ENCODE data around the gene NBAS. TPM values are rescaled to one million over a fixed set of nuclear protein-coding genes. Genes with fewer than 3 reads are reported as not detected.

NBAS gene
- polyA plus RNA-seq, 2 of the 4 experiments (the other 2 are of a cell fraction): 16.7 to 34.9 TPM

- TF ChIP-seq HDAC2 (IDR thresholded peaks at IDR 0.05) (no peak), ZSCAN20 (CRISPR knock-in tag; IDR thresholded peaks at IDR 0.05) (no peak), ZNF302 (CRISPR knock-in tag; IDR thresholded peaks at IDR 0.05) (no peak), POLR2AphosphoS2 (conservative IDR thresholded peaks at IDR 0.05; ENCODE audit: low read length) (no peak), FOSB (CRISPR knock-in tag; IDR thresholded peaks at IDR 0.05) (no peak), TFCP2L1 (CRISPR knock-in tag; IDR thresholded peaks at IDR 0.05) (no peak), FOSL2 (IDR thresholded peaks at IDR 0.05) (no peak), FOSL2 (CRISPR knock-in tag; IDR thresholded peaks at IDR 0.05) (no peak), EHMT2 (IDR thresholded peaks at IDR 0.05; ENCODE audit: low read depth) (no peak), MAFK (IDR thresholded peaks at IDR 0.05; ENCODE audit: partially characterized antibody) (no peak), ZC3H11A (IDR thresholded peaks at IDR 0.05) (no peak)
- Histone ChIP-seq H3K4me2 (no peak overlapping the region), H3K4me3 (no peak overlapping the region), H3K27ac (no peak overlapping the region), H3K9me3 (no peaks in the 10 kb centered on the region), H3K4me1 (no peaks in the 10 kb centered on the region)
- DNase-seq (ENCODE audit: low read depth in 1 of 2, low spot score in 1 of 2) (no peak), ATAC-seq (no peak), FAIRE-seq (no peak)
- CTCF ChIA-PET: interaction anchor here (0.8 to 1.5 kb wide), 2 partner anchors 148 to 159 kb away, joined by 3 to 4 read pairs; no protein-coding TSS in a partner anchor
- WGBS (ENCODE audit: missing lambda C conversion rate): 88% methylated on average over 1 of the region's 1 CpG
- POLR2A ChIA-PET: no interaction called here
Measured at GRCh38 chr2:15429032-15429431, 132.1 kb downstream of the NBAS start.

- Histone ChIP-seq H3K4me2 (no peak overlapping the region), H3K4me1 (no peaks in the 10 kb centered on the region), H3K4me3 (no peak overlapping the region), H3K9me3 (no peaks in the 10 kb centered on the region), H3K27ac (no peak overlapping the region)
- POLR2A ChIA-PET: no interaction called here
- FAIRE-seq (no peak), DNase-seq (ENCODE audit: low read depth in 1 of 2, low spot score in 1 of 2) (no peak), ATAC-seq (no peak)
- CTCF ChIA-PET: no interaction called here
- no peak for TF ChIP-seq ATOH8 (CRISPR knock-in tag; IDR thresholded peaks at IDR 0.05; ENCODE audit: low read depth)
- TF ChIP-seq NFE2L2 (conservative IDR thresholded peaks at IDR 0.05; ENCODE audit: low read length): no peak
- TF ChIP-seq CEBPB (IDR thresholded peaks at IDR 0.05): no peak
- TF ChIP-seq HES2 (IDR thresholded peaks at IDR 0.05): no peak
- no peak for TF ChIP-seq KDM5A (IDR thresholded peaks at IDR 0.05)
- TF ChIP-seq RAD21 (conservative IDR thresholded peaks at IDR 0.05 in 1 of 2, IDR thresholded peaks at IDR 0.05 in 1 of 2): no peak
- no peak for TF ChIP-seq PHF8 (IDR thresholded peaks at IDR 0.05; ENCODE audit: borderline replicate concordance, low read depth)
- TF ChIP-seq RNF2 (IDR thresholded peaks at IDR 0.05; ENCODE audit: borderline replicate concordance, low read depth): no peak
- no peak for TF ChIP-seq SREBF2 (IDR thresholded peaks at IDR 0.05)
- TF ChIP-seq ZC3H11A (IDR thresholded peaks at IDR 0.05): no peak
- no peak for TF ChIP-seq EP300 (IDR thresholded peaks at IDR 0.05)
- no peak for TF ChIP-seq REST (IDR thresholded peaks at IDR 0.05)
- no peak for TF ChIP-seq MAZ (IDR thresholded peaks at IDR 0.05; ENCODE audit: borderline replicate concordance, low read depth, low read length)
- TF ChIP-seq E2F6 (IDR thresholded peaks at IDR 0.05; ENCODE audit: borderline replicate concordance, low read depth): no peak
- no peak for TF ChIP-seq HOXA7 (CRISPR knock-in tag; IDR thresholded peaks at IDR 0.05)
- no peak for TF ChIP-seq TFCP2L1 (CRISPR knock-in tag; IDR thresholded peaks at IDR 0.05)
- no peak for TF ChIP-seq USF2 (IDR thresholded peaks at IDR 0.05)
Measured at GRCh38 chr2:15427987-15428386, 133.1 kb downstream of the NBAS start.

All from A549 (cell line).